Colonic mucosa (tissue), 4 donors: Measurements from ENCODE around the gene CALHM2. TPM values are rescaled to one million over a fixed set of nuclear protein-coding genes. Genes with fewer than 3 reads are reported as not detected.

ENCODE experiments used
- DNase-seq: peaks from one replicate; pipeline ENCODE4 v3.0.0-alpha.2; 2020
- H3K27ac ChIP-seq: fragments of 200-600 bp; one replicate; pipeline ENCODE4 v1.8.0; 2021
- H3K27me3 ChIP-seq: fragments of 200-600 bp; one replicate; pipeline ENCODE4 v1.8.0; 2021
- H3K36me3 ChIP-seq: fragments of 200-600 bp; one replicate; pipeline ENCODE4 v1.8.0; 2021
- H3K4me1 ChIP-seq: fragments of 200-600 bp; one replicate; pipeline ENCODE4 v1.8.0; 2021; ENCODE audit warnings: mild to moderate bottlenecking
- H3K4me3 ChIP-seq: fragments of 200-600 bp; one replicate; pipeline ENCODE4 v1.8.0; 2021
- H3K9ac ChIP-seq, 2 donors: one replicate each; pipeline ENCODE4 v1.7.0; 2013; ENCODE audit warnings: control low read depth in 2 of 2, low read depth in 2 of 2, low read length in 2 of 2
- H3K9me3 ChIP-seq: fragments of 200-600 bp; one replicate; pipeline ENCODE4 v1.8.0; 2021
- intact Hi-C: fragments of 100-400 bp; cut with DNase I; formaldehyde crosslinking; loops from one replicate; pipeline ENCODE4 v1.14.1; 2022
- total RNA-seq, 2 donors: library from RNA; stranded (reverse); fragmentation: NEBNext Ultra II Directional in 1 of 2; extraction: Animal tissue kit (Norgen Biotek cat#: 25700) in 1 of 2; gene quantifications; one replicate each; pipeline ENCODE4 v1.2.1, GENCODE V29; 2021
- TF ChIP-seq, protein P1 (sequence below): fragments of 200-600 bp; IDR thresholded peaks from one replicate; pipeline ENCODE4 v1.8.0; 2022; ENCODE audit warnings: antibody characterized with exemption, mild to moderate bottlenecking
- donor health status: healthy.
- donor health status: DM: no; HTN: no; CAD: no.
- donor health status: DM: no; HTN: no; CAD: no.

Gene CALHM2, protein sequence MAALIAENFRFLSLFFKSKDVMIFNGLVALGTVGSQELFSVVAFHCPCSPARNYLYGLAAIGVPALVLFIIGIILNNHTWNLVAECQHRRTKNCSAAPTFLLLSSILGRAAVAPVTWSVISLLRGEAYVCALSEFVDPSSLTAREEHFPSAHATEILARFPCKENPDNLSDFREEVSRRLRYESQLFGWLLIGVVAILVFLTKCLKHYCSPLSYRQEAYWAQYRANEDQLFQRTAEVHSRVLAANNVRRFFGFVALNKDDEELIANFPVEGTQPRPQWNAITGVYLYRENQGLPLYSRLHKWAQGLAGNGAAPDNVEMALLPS
- 1 to 10 TPM; 3.5 to 8.0 TPM for total RNA-seq

DNA sequence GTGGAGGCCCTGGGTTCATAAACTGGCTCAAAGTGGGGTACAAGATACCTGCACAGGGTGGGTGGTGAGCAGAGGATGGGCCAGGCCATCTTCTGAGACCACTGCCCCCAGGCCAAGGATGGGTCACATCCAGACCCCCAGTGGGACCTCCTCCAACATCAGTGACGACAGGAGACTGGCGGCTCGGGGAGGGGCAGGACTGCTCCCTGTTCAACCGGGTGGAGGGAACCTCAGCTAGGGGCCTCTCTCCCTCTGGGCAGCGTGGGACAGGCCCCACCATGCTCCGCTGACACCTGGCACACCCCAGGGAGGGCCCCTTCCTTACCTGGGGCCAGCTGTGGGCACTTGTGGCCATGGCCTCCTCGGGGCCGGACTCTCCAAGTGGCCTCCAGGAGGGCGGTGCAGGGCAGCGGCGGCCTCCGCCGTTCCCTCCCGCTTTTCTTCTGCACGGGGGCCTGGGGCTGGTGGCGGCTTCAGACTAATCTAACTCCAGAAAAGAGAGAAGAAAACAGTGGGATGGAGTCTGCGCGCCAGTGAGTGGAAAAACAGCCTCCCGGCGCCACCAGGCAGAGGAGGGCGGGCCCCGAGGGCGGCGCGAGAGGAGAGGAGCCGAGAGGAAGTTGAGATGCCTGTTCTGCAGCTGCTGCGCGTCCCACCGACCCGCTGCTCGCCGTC is at the start of gene CALHM2:
Gene CALHM2 (minus strand): TSS at position 540 of the 675 bp plus-strand sequence. CDS start 2,429 bp downstream, outside the sequence.
- Histone ChIP-seq H3K9me3 (no peaks in the 10 kb centered on the region), H3K9ac (peak within 1 kb of the TSS; percentile 85 to 86), H3K27ac (peak within 1 kb of the TSS; percentile 78), H3K27me3 (no peaks in the 10 kb centered on the region), H3K4me1 (peaks cover 9% of the 10 kb centered on the region), H3K36me3 (no peaks in the 10 kb centered on the region), H3K4me3 (peak within 1 kb of the TSS; percentile 61)
- intact Hi-C loops = no loop called here
- peak; percentile 68 for DNase-seq
- TF ChIP-seq, protein P1, sequence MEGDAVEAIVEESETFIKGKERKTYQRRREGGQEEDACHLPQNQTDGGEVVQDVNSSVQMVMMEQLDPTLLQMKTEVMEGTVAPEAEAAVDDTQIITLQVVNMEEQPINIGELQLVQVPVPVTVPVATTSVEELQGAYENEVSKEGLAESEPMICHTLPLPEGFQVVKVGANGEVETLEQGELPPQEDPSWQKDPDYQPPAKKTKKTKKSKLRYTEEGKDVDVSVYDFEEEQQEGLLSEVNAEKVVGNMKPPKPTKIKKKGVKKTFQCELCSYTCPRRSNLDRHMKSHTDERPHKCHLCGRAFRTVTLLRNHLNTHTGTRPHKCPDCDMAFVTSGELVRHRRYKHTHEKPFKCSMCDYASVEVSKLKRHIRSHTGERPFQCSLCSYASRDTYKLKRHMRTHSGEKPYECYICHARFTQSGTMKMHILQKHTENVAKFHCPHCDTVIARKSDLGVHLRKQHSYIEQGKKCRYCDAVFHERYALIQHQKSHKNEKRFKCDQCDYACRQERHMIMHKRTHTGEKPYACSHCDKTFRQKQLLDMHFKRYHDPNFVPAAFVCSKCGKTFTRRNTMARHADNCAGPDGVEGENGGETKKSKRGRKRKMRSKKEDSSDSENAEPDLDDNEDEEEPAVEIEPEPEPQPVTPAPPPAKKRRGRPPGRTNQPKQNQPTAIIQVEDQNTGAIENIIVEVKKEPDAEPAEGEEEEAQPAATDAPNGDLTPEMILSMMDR = no peak

GRCh38 chr10:103501186-103501585 is 49.0 kb upstream of the CALHM2 start:
- Histone ChIP-seq H3K27ac (no peak overlapping the region), H3K4me3 (no peak overlapping the region), H3K4me1 (no peaks in the 10 kb centered on the region), H3K27me3 (no peaks in the 10 kb centered on the region), H3K9me3 (no peaks in the 10 kb centered on the region), H3K9ac (no peak overlapping the region), H3K36me3 (no peaks in the 10 kb centered on the region)
- DNase-seq = no peak
- TF ChIP-seq, protein P1 = no peak
- intact Hi-C loops = no loop called here

DNA sequence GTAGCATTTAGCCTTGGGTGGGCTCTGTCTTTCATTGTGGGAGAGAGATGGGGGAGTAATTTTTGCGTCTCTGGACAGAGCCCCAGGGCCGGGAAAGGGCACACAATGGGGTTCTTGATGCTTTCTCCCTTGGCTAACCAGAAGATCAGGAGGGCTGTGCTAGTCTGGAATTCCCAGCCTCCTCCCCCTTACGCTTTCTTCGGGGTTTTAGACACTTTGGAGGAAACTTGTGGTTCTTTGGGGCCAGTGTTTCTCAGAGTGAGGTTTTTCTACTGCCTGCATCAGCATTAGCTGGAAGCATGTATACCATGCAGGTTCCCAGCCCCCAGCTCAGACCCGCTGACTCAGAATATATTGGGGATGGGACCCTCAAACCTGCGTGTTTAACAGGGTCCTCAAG is 48.3 kb upstream of the CALHM2 start:
- no peaks in the 10 kb centered on the region for H3K4me1 ChIP-seq
- H3K27me3 ChIP-seq = no peaks in the 10 kb centered on the region
- TF ChIP-seq, protein P1 = no peak

GRCh38 chr10:103499881-103500280 is 47.7 kb upstream of the CALHM2 start:
- H3K27me3 ChIP-seq = peaks cover 5% of the 10 kb centered on the region
- no peak overlapping the region for H3K9ac ChIP-seq
- H3K9me3 ChIP-seq = no peaks in the 10 kb centered on the region
- no peak for DNase-seq
- H3K36me3 ChIP-seq = no peaks in the 10 kb centered on the region
- TF ChIP-seq, protein P1 = no peak
- no peaks in the 10 kb centered on the region for H3K4me1 ChIP-seq
- intact Hi-C loops = no loop called here
- H3K4me3 ChIP-seq = no peak overlapping the region
- no peak overlapping the region for H3K27ac ChIP-seq

More for the DNA sequence above, 48.3 kb upstream of the CALHM2 start:
- Histone ChIP-seq H3K9ac (no peak overlapping the region), H3K4me3 (no peak overlapping the region), H3K27ac (no peak overlapping the region), H3K9me3 (no peaks in the 10 kb centered on the region), H3K36me3 (no peaks in the 10 kb centered on the region)
- intact Hi-C loops = no loop called here
- no peak for DNase-seq

- Histone ChIP-seq H3K4me3 (no peak overlapping the region), H3K27ac (no peak overlapping the region), H3K36me3 (no peaks in the 10 kb centered on the region), H3K9me3 (no peaks in the 10 kb centered on the region), H3K9ac (no peak overlapping the region), H3K4me1 (no peaks in the 10 kb centered on the region), H3K27me3 (peaks cover 13% of the 10 kb centered on the region)
- intact Hi-C loops = no loop called here
- DNase-seq = no peak
- TF ChIP-seq, protein P1 = no peak
Observed at GRCh38 chr10:103498936-103499638, 46.9 kb upstream of the CALHM2 start.
